Stimulated activated effector memory CD8-positive, alpha-beta T cell treated with anti-CD3 and anti-CD28 coated beads, Interleukin-12 subunit alpha, Interleukin-12 subunit beta, amount 100 ng/mL, for 72 hours (primary cell): ENCODE measurements around the gene TM2D3.
A peak's percentile ranks its signal among the peaks of the same experiment; 100 is the strongest.
"Not testable (repeated sequence)": the region's sequence is repeated elsewhere in the genome, so short reads cannot be mapped to it uniquely, and the experiment has no call there.

ENCODE experiments used
- ATAC-seq: fragments of 150-1000 bp; cut with Tn5 transposase; 2 replicates; pipeline ENCODE4 v1.10.0; 2021
- DNase-seq, 2 donors: peaks; one replicate each; pipeline ENCODE4 v3.0.0; 2021 to 2022; ENCODE audit warnings: low spot score in 2 of 2
- H3K27ac Mint-ChIP-seq: one replicate; pipeline ENCODE4 v1.8.0; 2022; ENCODE audit warnings: mild to moderate bottlenecking, mixed read lengths
- H3K36me3 Mint-ChIP-seq: one replicate; pipeline ENCODE4 v1.8.0; 2022; ENCODE audit warnings: mild to moderate bottlenecking, mixed read lengths
- H3K4me1 Mint-ChIP-seq: one replicate; pipeline ENCODE4 v1.8.0; 2022; ENCODE audit warnings: mixed read lengths
- H3K4me3 Mint-ChIP-seq: one replicate; pipeline ENCODE4 v1.8.0; 2022; ENCODE audit warnings: mild to moderate bottlenecking, mixed read lengths
- H3K9me3 Mint-ChIP-seq: one replicate; pipeline ENCODE4 v1.8.0; 2022; ENCODE audit warnings: mixed read lengths

TM2D3 gene

GRCh38 chr15:101669744-101670143 lies 17.6 kb upstream of the TM2D3 start:
- no peaks in the 10 kb centered on the region for H3K9me3 Mint-ChIP-seq
- H3K4me1 Mint-ChIP-seq, result no peaks in the 10 kb centered on the region
- peaks cover 62% of the 10 kb centered on the region for H3K36me3 Mint-ChIP-seq
- no peak for DNase-seq
- no peak for ATAC-seq
- no peak overlapping the region for H3K4me3 Mint-ChIP-seq
- no peak overlapping the region for H3K27ac Mint-ChIP-seq

GRCh38 chr15:101667881-101668280 lies 15.7 kb upstream of the TM2D3 start:
- Mint-ChIP-seq H3K36me3 (peaks cover 53% of the 10 kb centered on the region), H3K4me3 (no peak overlapping the region), H3K27ac (no peak overlapping the region), H3K4me1 (peaks cover 5% of the 10 kb centered on the region), H3K9me3 (no peaks in the 10 kb centered on the region)
- no peak for DNase-seq
- no peak for ATAC-seq

- Mint-ChIP-seq H3K36me3 (peaks cover 22% of the 10 kb centered on the region), H3K27ac (no peak overlapping the region), H3K4me1 (peaks cover 5% of the 10 kb centered on the region), H3K4me3 (no peak overlapping the region), H3K9me3 (no peaks in the 10 kb centered on the region)
- ATAC-seq, result no peak
- no peak for DNase-seq
Observed at GRCh38 chr15:101664303-101664913, 12.2 kb upstream of the TM2D3 start.

GRCh38 chr15:101662203-101662602 lies 10.0 kb upstream of the TM2D3 start:
- no peak for ATAC-seq
- Mint-ChIP-seq H3K9me3 (no peaks in the 10 kb centered on the region), H3K4me3 (no peak overlapping the region), H3K27ac (no peak overlapping the region), H3K4me1 (peaks cover 5% of the 10 kb centered on the region), H3K36me3 (peaks cover 20% of the 10 kb centered on the region)
- no peak for DNase-seq

- H3K9me3 Mint-ChIP-seq, result no peaks in the 10 kb centered on the region
- peaks cover 5% of the 10 kb centered on the region for H3K4me1 Mint-ChIP-seq
- H3K4me3 Mint-ChIP-seq, result no peak overlapping the region
- ATAC-seq, result no peak
- H3K27ac Mint-ChIP-seq, result no peak overlapping the region
- peaks cover 19% of the 10 kb centered on the region for H3K36me3 Mint-ChIP-seq
- DNase-seq, result no peak
Observed at GRCh38 chr15:101660005-101660404, 7.8 kb upstream of the TM2D3 start.

- Mint-ChIP-seq H3K4me3 (no peak overlapping the region), H3K4me1 (no peaks in the 10 kb centered on the region), H3K36me3 (peaks cover 19% of the 10 kb centered on the region), H3K9me3 (no peaks in the 10 kb centered on the region), H3K27ac (no peak overlapping the region)
- DNase-seq (no peak), ATAC-seq (no peak)
Observed at GRCh38 chr15:101657968-101658784, 6.0 kb upstream of the TM2D3 start.

GRCh38 chr15:101657171-101657570 lies 5.0 kb upstream of the TM2D3 start:
- ATAC-seq, result no peak
- H3K4me1 Mint-ChIP-seq, result no peaks in the 10 kb centered on the region
- H3K4me3 Mint-ChIP-seq, result no peak overlapping the region
- H3K27ac Mint-ChIP-seq, result no peak overlapping the region
- H3K36me3 Mint-ChIP-seq, result peaks cover 29% of the 10 kb centered on the region
- no peaks in the 10 kb centered on the region for H3K9me3 Mint-ChIP-seq
- no peak for DNase-seq

GRCh38 chr15:101654624-101655337 lies 2.6 kb upstream of the TM2D3 start:
- not testable (repeated sequence) for H3K9me3 Mint-ChIP-seq, ATAC-seq, DNase-seq, H3K4me3 Mint-ChIP-seq
- Mint-ChIP-seq H3K4me1 (peaks cover 13% of the 10 kb centered on the region), H3K27ac (peak overlapping the region; percentile 29), H3K36me3 (peaks cover 32% of the 10 kb centered on the region)

- no peak overlapping the region for H3K27ac Mint-ChIP-seq
- H3K9me3 Mint-ChIP-seq, result no peaks in the 10 kb centered on the region
- peaks cover 39% of the 10 kb centered on the region for H3K36me3 Mint-ChIP-seq
- no peak for ATAC-seq
- H3K4me1 Mint-ChIP-seq, result peaks cover 19% of the 10 kb centered on the region
- no peak overlapping the region for H3K4me3 Mint-ChIP-seq
- DNase-seq, result no peak
Observed at GRCh38 chr15:101654171-101654570, 2.0 kb upstream of the TM2D3 start.

GRCh38 chr15:101652786-101653430 lies 727 bp upstream of the TM2D3 start:
- Mint-ChIP-seq H3K4me3 (peak overlapping the region; percentile 81), H3K4me1 (peaks cover 29% of the 10 kb centered on the region), H3K36me3 (peaks cover 51% of the 10 kb centered on the region), H3K27ac (peak overlapping the region; percentile 92), H3K9me3 (no peaks in the 10 kb centered on the region)
- no peak for DNase-seq
- ATAC-seq, result no peak

GRCh38 chr15:101651554-101652097 lies 555 bp downstream of the TM2D3 start:
- no peak for DNase-seq
- Mint-ChIP-seq H3K36me3 (peaks cover 64% of the 10 kb centered on the region), H3K9me3 (no peaks in the 10 kb centered on the region), H3K27ac (peak overlapping the region; percentile 92), H3K4me1 (peaks cover 29% of the 10 kb centered on the region), H3K4me3 (peak overlapping the region; percentile 81)
- peak; percentile 69 for ATAC-seq

- peak overlapping the region; percentile 81 for H3K4me3 Mint-ChIP-seq
- H3K9me3 Mint-ChIP-seq, result no peaks in the 10 kb centered on the region
- ATAC-seq (no peak), DNase-seq (no peak)
- peaks cover 73% of the 10 kb centered on the region for H3K36me3 Mint-ChIP-seq
- peaks cover 29% of the 10 kb centered on the region for H3K4me1 Mint-ChIP-seq
- H3K27ac Mint-ChIP-seq, result peak overlapping the region; percentile 73
Observed at GRCh38 chr15:101650145-101650544, 2.0 kb downstream of the TM2D3 start.

- no peak for DNase-seq
- ATAC-seq, result no peak
- peaks cover 29% of the 10 kb centered on the region for H3K4me1 Mint-ChIP-seq
- H3K9me3 Mint-ChIP-seq, result no peaks in the 10 kb centered on the region
- H3K4me3 Mint-ChIP-seq, result no peak overlapping the region
- no peak overlapping the region for H3K27ac Mint-ChIP-seq
- H3K36me3 Mint-ChIP-seq, result peaks cover 84% of the 10 kb centered on the region
Observed at GRCh38 chr15:101648356-101648755, 3.8 kb downstream of the TM2D3 start.

- H3K4me1 Mint-ChIP-seq, result peaks cover 34% of the 10 kb centered on the region
Observed at GRCh38 chr15:101647251-101647650, 4.9 kb downstream of the TM2D3 start.

GRCh38 chr15:101646672-101647071 lies 5.5 kb downstream of the TM2D3 start:
- Mint-ChIP-seq H3K4me3 (no peak overlapping the region), H3K27ac (no peak overlapping the region), H3K9me3 (no peaks in the 10 kb centered on the region), H3K4me1 (peaks cover 40% of the 10 kb centered on the region), H3K36me3 (peaks cover 89% of the 10 kb centered on the region)
- ATAC-seq, result no peak
- DNase-seq, result no peak

More at GRCh38 chr15:101647251-101647650, 4.9 kb downstream of the TM2D3 start:
- H3K36me3 Mint-ChIP-seq, result peaks cover 84% of the 10 kb centered on the region
- H3K4me3 Mint-ChIP-seq, result no peak overlapping the region
- ATAC-seq, result no peak
- no peak overlapping the region for H3K27ac Mint-ChIP-seq
- DNase-seq, result no peak
- H3K9me3 Mint-ChIP-seq, result no peaks in the 10 kb centered on the region
